Mesothelial cell of epicardium (in vitro differentiated cells): Measurements from ENCODE around the gene BIVM. TPM values are rescaled to one million over a fixed set of nuclear protein-coding genes. Genes with fewer than 3 reads are reported as not detected.

ENCODE experiments used
- DNase-seq, 2 experiments: peaks; one replicate each; pipeline ENCODE4 v3.0.0; 2021; ENCODE audit warnings: low spot score in 2 of 2; ENCODE audit not compliant: unreplicated experiment in 2 of 2
- H3K27ac Mint-ChIP-seq: 2 replicates; pipeline ENCODE4 v1.8.0; 2021; ENCODE audit warnings: mixed read lengths
- H3K27me3 Mint-ChIP-seq: 2 replicates; pipeline ENCODE4 v1.8.0; 2021; ENCODE audit warnings: low read depth, mixed read lengths
- H3K36me3 Mint-ChIP-seq: 2 replicates; pipeline ENCODE4 v1.8.0; 2021; ENCODE audit warnings: mixed read lengths
- H3K4me1 Mint-ChIP-seq: 2 replicates; pipeline ENCODE4 v1.8.0; 2021; ENCODE audit warnings: mixed read lengths
- H3K4me3 Mint-ChIP-seq: 2 replicates; pipeline ENCODE4 v1.8.0; 2021; ENCODE audit warnings: mild to moderate bottlenecking, moderate library complexity, mixed read lengths
- H3K9me3 Mint-ChIP-seq: 2 replicates; pipeline ENCODE4 v1.8.0; 2021; ENCODE audit warnings: mixed read lengths
- CTCF ChIP-seq: fragments of 200-600 bp; sonication (generic); IDR thresholded peaks from one replicate; pipeline ENCODE4 v1.5.0; 2021; ENCODE audit warnings: antibody characterized with exemption; ENCODE audit not compliant: unreplicated experiment
- total RNA-seq: library from RNA; stranded (reverse); gene quantifications from 3 replicates; pipeline ENCODE4 v1.2.1, GENCODE V29; 2021

The BIVM gene
- total RNA-seq, 1 donor from 2014 or later: 36.7 TPM

DNA sequence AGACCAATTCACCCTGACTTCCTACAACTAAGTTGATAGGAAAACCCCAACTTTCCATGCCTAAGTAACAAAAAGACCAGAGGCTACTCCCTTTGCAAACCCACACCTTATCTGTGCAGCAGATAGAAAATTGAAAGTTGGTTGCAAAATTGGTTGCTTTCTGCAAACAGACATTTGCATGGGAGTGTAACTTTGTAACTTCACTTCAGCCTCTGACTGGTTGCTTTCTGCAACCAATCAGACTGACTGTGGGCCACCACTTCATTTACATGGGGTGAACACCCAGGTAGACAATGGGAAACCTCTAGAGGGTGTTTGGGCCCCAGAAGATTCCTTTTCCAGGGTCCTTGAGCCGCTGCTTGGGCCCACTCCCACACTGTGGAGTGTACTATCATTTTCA is 35.2 kb upstream of the BIVM start:
- Mint-ChIP-seq H3K4me3 (no peak overlapping the region), H3K36me3 (no peaks in the 10 kb centered on the region), H3K27ac (no peak overlapping the region), H3K4me1 (no peaks in the 10 kb centered on the region), H3K27me3 (no peaks in the 10 kb centered on the region), H3K9me3 (no peaks in the 10 kb centered on the region)
- TF ChIP-seq CTCF: no peak
- DNase-seq: no peak

- Mint-ChIP-seq H3K4me1 (peaks cover 8% of the 10 kb centered on the region), H3K27me3 (no peaks in the 10 kb centered on the region), H3K36me3 (no peaks in the 10 kb centered on the region), H3K9me3 (no peaks in the 10 kb centered on the region), H3K27ac (no peak overlapping the region), H3K4me3 (no peak overlapping the region)
- DNase-seq: no peak
- TF ChIP-seq CTCF: no peak
These were observed 30.0 kb upstream of the BIVM start for GRCh38 chr13:102768909-102769308.

GRCh38 chr13:102769679-102770078 is 29.2 kb upstream of the BIVM start:
- Mint-ChIP-seq H3K27me3 (no peaks in the 10 kb centered on the region), H3K4me1 (peaks cover 14% of the 10 kb centered on the region), H3K4me3 (no peak overlapping the region), H3K36me3 (no peaks in the 10 kb centered on the region), H3K9me3 (no peaks in the 10 kb centered on the region), H3K27ac (no peak overlapping the region)
- no peak for TF ChIP-seq CTCF
- no peak for DNase-seq

DNA sequence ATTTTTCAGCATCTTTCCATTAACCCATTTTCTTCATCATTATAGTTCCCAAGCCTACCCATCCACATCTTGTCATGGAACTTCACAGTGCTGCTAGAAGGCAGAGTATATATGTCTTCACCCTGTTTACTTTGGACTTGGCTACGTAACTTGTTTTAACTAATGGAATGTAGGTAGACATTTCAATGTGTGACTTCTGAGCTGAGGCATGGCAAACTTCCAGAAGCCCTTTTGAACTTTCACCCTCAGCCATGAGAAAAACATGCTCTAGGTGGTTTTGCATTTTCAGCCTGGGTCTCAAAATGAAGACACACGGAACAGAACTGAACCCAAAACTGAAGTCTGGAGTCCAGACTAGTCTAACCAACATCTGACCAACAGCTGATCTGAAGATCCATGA is 28.5 kb upstream of the BIVM start:
- Mint-ChIP-seq H3K27me3 (no peaks in the 10 kb centered on the region), H3K27ac (no peak overlapping the region), H3K36me3 (no peaks in the 10 kb centered on the region), H3K9me3 (no peaks in the 10 kb centered on the region), H3K4me3 (no peak overlapping the region), H3K4me1 (peaks cover 14% of the 10 kb centered on the region)
- DNase-seq: no peak
- TF ChIP-seq CTCF: no peak

- DNase-seq: no peak
- H3K27me3 Mint-ChIP-seq: no peaks in the 10 kb centered on the region
- no peaks in the 10 kb centered on the region for H3K9me3 Mint-ChIP-seq
- H3K4me1 Mint-ChIP-seq: peaks cover 14% of the 10 kb centered on the region
- H3K36me3 Mint-ChIP-seq: no peaks in the 10 kb centered on the region
- H3K4me3 Mint-ChIP-seq: peak overlapping the region; percentile 88
- H3K27ac Mint-ChIP-seq: no peak overlapping the region
- TF ChIP-seq CTCF: no peak
These were observed 27.4 kb upstream of the BIVM start for GRCh38 chr13:102771298-102772041.
